ENCODE measurements around the gene RCAN2. TPM values are rescaled to one million over a fixed set of nuclear protein-coding genes. Genes with fewer than 3 reads are reported as not detected.

Gene RCAN2
- polyA plus RNA-seq, 1 donor from 2014 or later, result 37.4 TPM

- H3K36me3 ChIP-seq (ENCODE audit: insufficient read depth, low read length), result no peaks in the 10 kb centered on the region
- no peaks in the 10 kb centered on the region for H4K20me1 ChIP-seq (ENCODE audit: insufficient read depth)
- H3K4me2 ChIP-seq (ENCODE audit: low read length), result no peak overlapping the region
- no peak overlapping the region for H2AFZ ChIP-seq (ENCODE audit: low read depth, low read length)
- TF ChIP-seq MXI1 (conservative IDR thresholded peaks at IDR 0.05; ENCODE audit: poor library complexity, severe bottlenecking), result no peak
- no peak for TF ChIP-seq REST (IDR thresholded peaks at IDR 0.05; ENCODE audit: borderline replicate concordance)
- TF ChIP-seq TAF1 (IDR thresholded peaks at IDR 0.05; ENCODE audit: low read depth), result no peak
- TF ChIP-seq SMC3 (conservative IDR thresholded peaks at IDR 0.05; ENCODE audit: poor library complexity), result no peak
- TF ChIP-seq RAD21 (conservative IDR thresholded peaks at IDR 0.05), result no peak
- H3K9ac ChIP-seq (ENCODE audit: low read length), result no peak overlapping the region
- no peak overlapping the region for H3K4me3 ChIP-seq (ENCODE audit: low read length)
- no peaks in the 10 kb centered on the region for H3K79me2 ChIP-seq (replicated peaks; ENCODE audit: insufficient read depth, low read length)
- H3K9me3 ChIP-seq (ENCODE audit: low read length), result peaks cover 3% of the 10 kb centered on the region
- no peaks in the 10 kb centered on the region for H3F3A ChIP-seq (ENCODE audit: insufficient read depth, low read length, poor library complexity, severe bottlenecking)
- no peaks in the 10 kb centered on the region for H3K27me3 ChIP-seq (ENCODE audit: insufficient read depth, low read depth, low read length)
- H3K27ac ChIP-seq (ENCODE audit: low read length), result no peak overlapping the region
- no peaks in the 10 kb centered on the region for H3K9me2 ChIP-seq (ENCODE audit: insufficient read depth, low read length)
Observed at GRCh38 chr6:46234156-46234556, 257.1 kb downstream of the RCAN2 start.

- no peaks in the 10 kb centered on the region for H3K79me2 ChIP-seq (replicated peaks; ENCODE audit: insufficient read depth, low read length)
- H3K4me3 ChIP-seq (ENCODE audit: low read length), result no peak overlapping the region
- no peaks in the 10 kb centered on the region for H3K27me3 ChIP-seq (ENCODE audit: insufficient read depth, low read depth, low read length)
- H3K27ac ChIP-seq (ENCODE audit: low read length), result no peak overlapping the region
- peaks cover 3% of the 10 kb centered on the region for H3K9me3 ChIP-seq (ENCODE audit: low read length)
- no peaks in the 10 kb centered on the region for H4K20me1 ChIP-seq (ENCODE audit: insufficient read depth)
- H3F3A ChIP-seq (ENCODE audit: insufficient read depth, low read length, poor library complexity, severe bottlenecking), result no peaks in the 10 kb centered on the region
- H3K36me3 ChIP-seq (ENCODE audit: insufficient read depth, low read length), result no peaks in the 10 kb centered on the region
- no peak overlapping the region for H2AFZ ChIP-seq (ENCODE audit: low read depth, low read length)
- TF ChIP-seq TAF1 (IDR thresholded peaks at IDR 0.05; ENCODE audit: low read depth) (no peak), REST (IDR thresholded peaks at IDR 0.05; ENCODE audit: borderline replicate concordance) (no peak), EP300 (conservative IDR thresholded peaks at IDR 0.05; ENCODE audit: poor library complexity, severe bottlenecking) (no peak), EZH2 (IDR thresholded peaks at IDR 0.05; ENCODE audit: borderline replicate concordance, insufficient read depth, low read length, poor library complexity, severe bottlenecking) (no peak), RAD21 (conservative IDR thresholded peaks at IDR 0.05) (no peak), POLR2AphosphoS5 (IDR thresholded peaks at IDR 0.05) (no peak), CTCF (IDR thresholded peaks at IDR 0.05; ENCODE audit: poor library complexity, severe bottlenecking) (no peak), MXI1 (conservative IDR thresholded peaks at IDR 0.05; ENCODE audit: poor library complexity, severe bottlenecking) (no peak), SMC3 (conservative IDR thresholded peaks at IDR 0.05; ENCODE audit: poor library complexity) (no peak)
- H3K9me2 ChIP-seq (ENCODE audit: insufficient read depth, low read length), result no peaks in the 10 kb centered on the region
- H3K9ac ChIP-seq (ENCODE audit: low read length), result no peak overlapping the region
- no peak overlapping the region for H3K4me2 ChIP-seq (ENCODE audit: low read length)
Observed at GRCh38 chr6:46233129-46233528, 258.1 kb downstream of the RCAN2 start.
